HG03095 (cell line): ENCODE data around the gene MMAA.
"Not testable (repeated sequence)": the region's sequence is repeated elsewhere in the genome, so short reads cannot be mapped to it uniquely, and the experiment has no call there.

Experiments
- ATAC-seq: cut with Tn5 transposase; IDR thresholded peaks from one replicate; pipeline ENCODE4 v1.9.1; 2021; ENCODE audit warnings: moderate library complexity; ENCODE audit not compliant: unreplicated experiment

Gene MMAA

DNA sequence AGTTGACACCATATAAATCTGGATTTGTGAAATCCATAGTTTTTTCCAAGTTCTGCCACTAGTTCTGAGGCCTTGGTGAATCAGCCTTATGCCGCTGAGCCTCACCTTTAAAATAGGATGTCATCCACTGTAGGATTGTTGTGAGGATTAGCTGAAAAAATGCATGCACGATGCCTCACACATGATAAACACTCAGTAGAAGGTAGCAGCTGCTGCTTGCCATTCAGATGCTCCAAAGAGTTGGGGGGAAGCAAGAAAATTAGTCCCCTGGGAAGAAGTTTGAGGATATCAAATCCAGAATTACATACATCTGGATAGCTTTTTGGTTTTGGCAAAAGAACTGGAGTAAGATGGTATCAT is 7.4 kb downstream of the MMAA start:
- no peak for ATAC-seq

DNA sequence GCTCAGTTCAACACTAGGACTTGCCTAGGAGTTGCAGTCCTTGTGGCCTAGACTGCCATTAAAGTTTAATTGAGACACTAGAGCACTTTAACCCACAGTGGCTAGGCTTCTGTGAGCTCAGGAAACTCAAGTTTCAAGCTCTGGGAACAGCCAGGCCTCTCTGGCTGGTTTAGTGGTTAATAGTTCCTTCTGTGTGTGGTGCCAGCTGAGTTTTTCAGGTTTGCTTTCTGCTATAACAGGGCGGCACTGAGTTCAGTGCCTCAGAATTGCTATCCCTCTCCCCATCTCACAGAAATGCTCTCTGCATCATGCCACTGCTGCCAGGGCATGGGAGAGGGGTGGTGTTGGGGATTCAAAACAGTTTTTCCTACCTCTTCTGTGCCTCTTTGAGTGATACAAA is 15.9 kb downstream of the MMAA start:
- no peak for ATAC-seq

DNA sequence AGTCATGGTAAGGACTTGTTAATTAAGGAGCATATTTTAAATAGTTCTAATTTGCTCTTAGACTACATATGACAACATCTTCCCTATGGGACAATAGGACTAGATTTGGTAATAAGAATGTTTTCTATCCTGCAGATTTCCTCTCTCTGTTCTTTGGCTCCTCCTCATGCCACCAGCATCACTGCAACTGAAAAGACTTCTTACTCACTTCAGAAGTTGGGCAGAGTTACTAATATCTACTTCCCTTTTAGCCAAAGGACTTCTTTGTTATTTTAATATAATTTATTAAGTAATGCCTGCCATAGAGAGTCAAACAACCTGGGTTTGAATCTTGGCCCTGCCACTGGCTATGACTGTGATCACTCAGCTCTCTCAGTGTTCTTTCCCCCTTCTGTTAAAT is 16.4 kb downstream of the MMAA start:
- no peak for ATAC-seq

DNA sequence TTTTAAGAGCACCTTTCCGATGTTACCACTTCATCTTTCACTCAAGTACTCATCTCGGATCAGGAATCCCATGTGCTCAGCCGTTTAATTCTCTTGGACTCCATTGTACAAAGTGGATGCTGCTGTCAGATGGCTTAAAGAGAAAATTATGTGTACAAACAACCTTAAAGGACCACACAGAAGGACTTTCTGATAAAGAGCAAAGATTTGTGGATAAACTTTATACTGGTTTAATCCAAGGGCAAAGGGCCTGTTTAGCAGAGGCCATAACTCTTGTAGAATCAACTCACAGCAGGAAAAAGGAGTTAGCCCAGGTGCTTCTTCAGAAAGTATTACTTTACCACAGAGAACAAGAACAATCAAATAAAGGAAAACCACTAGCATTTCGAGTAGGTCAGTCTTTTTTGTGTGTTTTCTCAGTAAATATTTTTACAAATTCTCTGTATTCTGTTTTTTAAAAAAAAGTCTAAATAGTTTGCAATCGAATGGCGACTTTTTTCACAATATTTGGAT is 20.1 kb downstream of the MMAA start:
- no peak for ATAC-seq

DNA sequence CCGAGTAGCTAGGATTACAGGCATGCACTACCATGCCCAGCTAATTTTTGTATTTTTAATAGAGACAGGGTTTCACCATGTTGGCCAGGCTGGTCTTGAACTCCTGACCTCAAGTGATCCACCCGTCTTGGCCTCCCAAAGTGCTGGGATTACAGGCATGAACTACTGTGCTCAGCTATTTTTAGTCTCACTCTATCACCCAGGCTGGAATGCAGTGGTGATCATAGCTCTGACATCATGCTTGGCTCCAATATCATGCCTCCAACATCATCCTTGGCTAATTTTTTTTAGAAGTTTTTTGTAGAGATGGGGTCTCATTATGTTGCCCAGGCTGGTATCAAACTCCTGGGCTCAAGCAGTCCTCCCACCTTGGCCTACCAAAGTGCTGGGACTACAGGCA is 21.1 kb downstream of the MMAA start:
- ATAC-seq = not testable (repeated sequence)

DNA sequence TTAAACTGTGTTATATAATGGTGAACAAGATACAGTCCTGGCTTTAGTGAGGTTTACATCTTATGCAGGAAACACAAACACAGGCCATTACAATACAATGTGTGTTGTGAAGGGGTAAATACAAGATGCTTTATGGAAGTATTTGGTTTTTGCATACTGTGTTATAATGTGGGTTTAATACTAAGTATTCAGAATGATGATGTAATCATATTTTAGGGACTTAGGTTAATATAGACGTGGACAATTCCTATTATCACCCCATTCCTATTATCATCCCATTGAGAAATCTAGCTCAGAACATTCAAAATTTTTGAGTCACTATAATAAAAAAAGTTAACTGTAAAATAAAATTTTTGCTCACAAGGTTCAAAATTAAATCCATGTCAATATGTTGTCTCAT is 24.1 kb downstream of the MMAA start:
- no peak for ATAC-seq

DNA sequence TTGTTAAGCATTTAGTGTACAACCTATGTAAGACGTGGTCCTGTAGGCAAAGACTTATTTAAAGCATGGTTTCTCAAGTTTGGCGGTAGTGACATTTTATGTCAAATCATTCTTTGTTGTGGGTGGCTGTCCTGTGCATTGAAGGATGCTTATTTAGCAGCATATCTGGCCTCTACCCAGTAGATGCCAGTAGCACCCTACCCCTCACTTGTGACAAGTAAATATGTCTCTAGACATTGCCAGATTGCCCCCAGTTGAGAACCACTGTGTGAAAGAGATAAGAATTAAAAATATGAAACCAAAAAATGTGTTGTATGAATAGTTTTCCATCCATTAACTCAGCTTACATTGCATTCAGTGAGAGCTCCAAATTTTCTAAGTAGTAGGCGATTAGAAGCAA is 25.5 kb downstream of the MMAA start:
- no peak for ATAC-seq

DNA sequence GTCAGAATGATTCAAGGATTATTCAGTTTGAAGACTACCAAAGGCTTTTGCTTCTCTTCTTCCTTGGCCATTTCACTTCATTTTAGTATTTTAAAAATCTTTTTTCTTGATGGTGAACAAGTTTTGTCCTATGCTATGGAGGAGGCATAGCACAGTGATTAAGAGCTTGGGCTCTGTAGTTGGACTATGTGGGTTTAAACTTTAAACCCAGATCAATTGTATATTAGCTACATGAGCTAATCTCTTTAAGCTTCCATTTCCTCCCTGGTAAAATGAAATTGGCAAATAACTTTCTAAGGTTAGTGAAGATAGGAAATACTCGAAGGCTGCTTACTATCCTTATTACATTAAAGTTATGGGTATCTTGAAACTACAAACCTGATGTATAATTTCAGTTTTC is 37.0 kb downstream of the MMAA start:
- ATAC-seq = no peak

DNA sequence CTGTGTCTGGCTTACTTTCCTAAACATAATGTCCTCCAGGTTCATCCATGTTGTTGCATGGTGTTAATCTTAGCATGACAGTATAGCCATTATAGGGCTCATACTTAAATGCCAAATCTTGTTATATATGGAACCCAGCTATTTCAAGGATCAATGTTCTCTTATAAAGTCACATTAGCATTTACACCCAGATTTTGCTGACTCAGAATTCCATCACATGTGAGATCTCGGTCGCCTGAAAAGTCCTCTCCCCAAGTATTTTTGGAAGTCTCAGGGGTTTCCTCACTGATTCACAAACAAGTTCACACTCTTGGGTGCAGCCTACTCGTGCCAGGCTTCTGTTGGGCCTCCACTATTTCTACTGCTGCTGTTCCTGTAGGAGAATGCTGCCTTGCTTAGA is 40.9 kb downstream of the MMAA start:
- no peak for ATAC-seq

DNA sequence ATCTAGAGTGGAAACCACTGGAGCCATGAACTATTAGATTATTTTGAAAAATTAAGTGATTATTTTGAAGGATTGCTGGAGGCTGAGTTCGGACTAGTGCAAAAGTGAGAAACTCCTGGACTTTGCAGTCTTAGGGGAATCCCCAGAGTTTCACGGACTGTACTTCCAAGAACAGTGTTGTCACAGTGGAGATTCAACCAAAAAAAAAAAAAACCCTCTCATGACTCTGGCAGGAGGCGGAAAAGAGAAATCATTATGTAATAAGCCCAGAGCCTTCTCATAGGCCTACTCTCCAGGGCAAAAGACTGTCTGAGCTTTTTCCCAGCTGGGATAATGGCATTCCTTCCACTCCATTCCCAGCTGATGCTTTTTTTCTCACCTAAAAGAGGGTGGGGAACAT is 44.0 kb downstream of the MMAA start:
- ATAC-seq = no peak

DNA sequence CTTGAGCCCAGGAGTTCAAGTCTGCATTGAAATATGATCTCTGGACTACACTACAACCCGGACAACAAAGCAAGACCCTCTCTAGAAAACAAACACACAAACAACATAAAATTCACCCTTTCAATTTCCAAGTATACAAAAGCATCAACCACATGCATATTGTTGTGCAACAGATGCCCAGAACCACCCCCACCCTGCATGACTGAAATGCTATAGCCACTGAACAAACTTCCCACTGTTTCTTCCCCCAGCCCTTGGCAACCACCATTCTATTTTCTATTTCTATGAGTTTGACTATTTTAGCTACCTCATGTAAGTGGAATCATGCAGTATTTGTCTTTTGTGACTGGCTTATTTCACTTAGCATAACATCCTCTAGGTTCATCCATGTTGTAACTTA is 46.6 kb downstream of the MMAA start:
- ATAC-seq = no peak

DNA sequence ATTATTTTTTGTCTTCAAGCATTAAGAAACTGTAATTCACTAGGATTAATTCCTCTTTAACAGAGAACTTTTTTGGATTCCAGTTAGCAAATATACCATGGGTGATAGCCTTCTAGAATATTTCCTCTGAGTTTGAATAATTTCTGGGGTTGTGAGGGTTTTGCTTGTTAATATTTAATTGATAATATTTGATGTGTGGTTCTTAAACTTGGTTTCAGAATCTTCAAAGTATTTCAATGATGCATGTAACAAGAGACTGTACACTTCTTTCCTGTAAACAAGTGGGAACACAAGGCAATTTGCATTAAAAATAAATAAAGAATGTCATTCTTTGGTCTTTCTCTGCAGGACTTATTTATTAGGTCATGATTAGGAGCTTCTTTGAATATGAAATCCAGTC is 51.2 kb downstream of the MMAA start:
- ATAC-seq = no peak

DNA sequence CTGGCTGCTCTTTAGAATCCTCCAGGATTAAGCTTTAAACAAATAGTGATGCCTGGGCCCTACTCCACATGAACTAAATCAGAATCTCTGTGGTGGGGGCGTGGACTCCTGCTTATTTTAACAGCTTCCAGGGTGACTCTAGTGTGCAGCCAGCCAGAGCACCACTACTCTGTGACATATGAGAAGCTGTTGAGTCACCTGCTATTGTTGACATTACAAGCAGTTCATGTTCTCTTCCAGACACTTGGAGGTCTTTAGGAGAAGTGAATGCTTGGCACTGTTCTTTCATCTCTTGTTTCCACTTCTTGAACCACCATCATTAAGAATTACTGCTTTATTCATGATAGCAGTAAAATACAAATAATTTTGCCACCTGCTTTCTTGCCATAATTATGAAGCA is 60.3 kb downstream of the MMAA start:
- ATAC-seq = no peak

DNA sequence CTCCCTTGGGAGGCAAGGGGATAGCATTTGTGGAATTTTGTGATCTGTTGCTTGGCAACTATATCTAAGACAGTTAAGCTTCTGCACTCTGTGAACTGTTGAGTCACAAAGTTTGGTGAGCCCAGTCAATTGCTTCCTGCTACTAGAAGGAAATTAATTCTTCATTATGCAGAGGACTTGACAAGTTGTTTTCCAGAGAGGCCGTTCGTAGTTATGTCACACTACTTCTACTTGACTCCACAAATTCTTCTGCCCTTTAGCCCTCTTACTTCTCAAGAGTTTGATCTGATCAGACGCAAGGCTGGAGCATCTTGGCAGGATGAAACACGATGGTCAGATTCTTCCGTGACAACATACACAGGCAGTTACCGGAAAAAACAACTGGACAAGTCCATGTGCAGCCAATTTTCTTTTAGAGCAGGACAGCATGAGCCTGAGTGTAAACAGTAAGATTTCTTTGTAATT is 60.8 kb downstream of the MMAA start, which contains the start of gene C4orf51:
C4orf51 (plus strand) TSS at position 156 of the 465 bp plus-strand sequence; CDS start at position 214, 58 bp downstream.
- no peak for ATAC-seq

DNA sequence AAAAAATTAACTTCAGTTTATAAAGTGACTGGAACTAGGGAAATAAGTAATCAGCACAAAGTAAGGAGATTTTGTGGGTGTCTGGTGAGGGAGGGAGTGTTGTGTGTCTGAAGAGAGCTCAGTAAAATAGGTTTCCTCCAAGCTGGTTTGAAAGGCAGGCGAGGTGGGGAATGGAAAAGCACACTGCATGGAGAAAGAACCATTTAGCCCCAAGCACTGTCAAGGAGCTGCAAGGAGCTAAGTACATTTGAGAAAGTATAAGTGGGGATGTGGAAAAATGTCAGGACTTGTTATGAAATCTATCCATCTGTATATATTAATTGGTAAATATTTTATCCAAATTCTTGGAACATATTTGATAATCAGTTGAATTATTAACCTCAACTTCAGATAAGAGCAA is 61.7 kb downstream of the MMAA start:
- no peak for ATAC-seq

DNA sequence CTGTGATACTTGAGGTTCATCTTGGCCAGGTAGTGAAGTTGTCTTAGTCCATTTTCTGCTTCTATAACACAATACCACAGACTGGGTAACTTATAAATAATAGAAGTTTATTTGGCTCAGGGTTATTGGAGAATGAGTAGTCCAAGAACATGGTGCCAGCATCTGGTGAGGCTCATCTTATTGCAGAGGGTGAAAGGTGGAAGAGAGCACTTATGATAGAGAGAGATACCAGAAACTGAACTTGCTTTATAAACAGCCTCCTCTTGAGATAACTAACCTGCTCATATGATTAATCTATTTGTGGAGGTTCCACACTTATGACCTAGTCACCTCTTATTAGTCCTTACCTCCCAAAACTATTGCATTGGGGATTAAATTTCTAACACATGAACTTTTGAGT is 62.3 kb downstream of the MMAA start:
- ATAC-seq = no peak

DNA sequence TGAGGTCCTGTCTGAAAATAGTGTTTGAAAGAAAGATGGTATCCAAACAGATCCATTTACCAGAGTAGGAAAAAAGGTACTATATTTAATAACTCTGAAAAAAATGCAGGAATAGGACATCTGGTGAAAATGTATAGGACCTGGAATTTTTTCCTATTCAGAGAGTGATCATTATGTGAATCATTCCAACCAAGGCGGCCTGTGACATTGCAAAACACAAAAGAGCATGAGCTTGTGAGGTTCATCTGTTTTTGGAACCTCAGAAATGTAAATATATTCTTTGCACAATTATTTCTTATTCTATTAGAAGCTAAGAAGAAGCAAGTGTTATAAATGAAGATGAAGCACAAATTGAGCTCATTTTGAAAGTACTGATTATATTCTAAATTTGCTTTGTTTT is 62.8 kb downstream of the MMAA start:
- ATAC-seq = no peak

DNA sequence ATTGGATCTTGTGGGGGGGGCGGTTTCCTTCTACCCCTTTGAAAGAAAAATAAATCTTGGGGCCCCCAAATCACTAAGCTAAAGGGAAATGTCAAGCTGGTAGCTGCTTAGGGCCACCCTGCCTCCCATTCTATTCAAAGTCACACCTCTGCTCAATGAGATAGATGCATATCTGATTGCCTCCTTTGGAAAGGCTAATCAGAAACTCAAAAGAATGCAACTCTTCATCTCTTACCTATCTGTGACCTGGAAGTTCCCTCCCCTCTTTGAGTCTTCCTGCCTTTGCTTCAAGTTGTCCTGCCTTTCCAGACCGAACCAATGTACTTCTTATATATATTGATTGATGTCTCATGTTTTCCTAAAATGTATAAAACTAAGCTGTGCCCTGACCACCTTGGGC is 67.8 kb downstream of the MMAA start:
- ATAC-seq = no peak

DNA sequence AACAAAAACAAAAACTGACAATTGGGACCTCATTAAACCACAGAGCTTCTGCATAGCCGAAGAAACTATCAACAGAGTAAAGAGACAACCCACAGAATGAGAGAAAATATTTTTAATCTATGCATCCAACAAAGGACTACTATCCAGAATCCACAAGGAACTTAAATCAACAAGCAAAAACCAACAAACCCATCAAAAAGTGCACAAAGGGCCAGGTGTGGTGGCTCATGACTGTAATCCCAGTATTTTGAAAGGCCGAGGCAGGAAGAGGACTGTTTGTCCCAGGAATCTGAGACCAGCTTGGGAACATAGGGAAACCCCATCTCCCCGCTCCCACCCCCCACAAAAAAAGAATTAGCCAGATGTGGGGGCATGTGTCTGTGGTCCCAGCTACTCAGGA is 71.4 kb downstream of the MMAA start:
- no peak for ATAC-seq

DNA sequence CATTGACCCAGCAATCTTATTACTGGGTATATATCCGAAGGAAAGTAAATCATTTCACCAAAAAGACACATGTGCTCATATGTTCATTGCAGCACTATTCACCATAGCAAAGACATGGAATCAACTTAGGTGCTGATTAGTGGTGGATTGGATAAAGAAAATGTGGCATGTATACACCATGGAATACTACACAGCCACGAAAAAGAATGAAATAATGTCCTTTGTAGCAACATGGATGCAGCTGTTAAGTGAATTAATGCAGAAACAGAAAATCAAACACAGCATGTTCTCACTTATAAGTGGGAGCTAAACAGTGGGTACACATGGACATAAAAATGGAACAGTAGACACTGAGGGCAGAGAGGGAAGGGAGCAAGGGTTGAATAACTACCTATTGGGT is 72.2 kb downstream of the MMAA start:
- not testable (repeated sequence) for ATAC-seq

DNA sequence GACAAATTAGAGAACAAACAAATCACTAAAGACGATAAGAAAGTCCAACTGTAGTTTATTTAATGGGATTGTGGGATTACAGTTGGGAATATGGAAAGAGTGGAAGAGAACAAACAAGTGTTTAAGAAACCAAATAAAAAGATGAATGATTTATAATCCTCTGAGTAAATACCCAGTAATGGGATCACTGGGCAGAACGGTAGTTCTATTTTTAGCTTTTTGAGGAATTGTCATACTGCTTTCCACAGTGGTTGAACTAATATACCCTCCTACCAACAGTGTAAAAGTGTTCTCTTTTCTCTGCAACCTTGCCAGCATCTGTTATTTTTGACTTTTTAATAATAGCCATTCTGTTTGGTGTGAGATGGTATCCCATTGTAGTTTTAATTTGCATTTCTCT is 75.7 kb downstream of the MMAA start:
- no peak for ATAC-seq

DNA sequence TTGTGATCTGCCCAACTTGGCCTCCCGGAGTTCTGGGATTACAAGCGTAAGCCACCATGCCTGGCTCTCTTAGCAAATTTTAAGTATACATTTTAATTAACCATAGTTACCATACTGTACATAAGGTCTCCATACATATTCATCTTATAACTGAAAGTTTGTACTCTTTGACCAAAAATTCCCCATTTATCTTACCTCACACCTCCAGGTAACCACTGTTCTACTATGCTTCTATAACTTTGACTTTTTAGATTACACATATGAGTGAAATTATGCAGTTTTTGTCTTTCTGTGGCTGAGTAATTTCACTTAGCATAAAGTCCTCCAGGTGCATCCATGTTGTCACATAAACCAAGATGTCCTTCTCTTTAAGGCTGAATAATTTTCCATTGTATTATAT is 78.1 kb downstream of the MMAA start:
- ATAC-seq = no peak

DNA sequence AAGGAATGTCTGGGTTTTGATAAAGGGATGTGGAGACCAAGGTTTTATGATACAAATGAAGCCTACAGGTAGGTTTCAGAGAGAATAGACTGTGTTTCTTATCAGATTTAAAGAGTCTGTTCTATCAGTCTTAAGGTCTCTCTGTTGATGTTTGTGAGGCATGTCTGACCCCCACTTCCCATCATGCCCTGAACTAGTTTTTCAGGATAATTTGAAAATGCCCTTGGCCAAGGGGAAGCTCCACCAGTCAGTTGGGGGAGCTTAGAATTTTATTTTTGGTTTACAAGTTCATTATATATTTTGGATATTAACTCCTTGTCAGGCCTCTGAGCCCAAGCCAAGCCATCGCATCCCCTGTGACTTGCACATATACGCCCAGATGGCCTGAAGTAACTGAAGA is 79.3 kb downstream of the MMAA start:
- no peak for ATAC-seq
